Thoracic aorta (tissue), 2 donors: ENCODE data around the gene UBAP1. TPM values are rescaled to one million over a fixed set of nuclear protein-coding genes. Genes with fewer than 3 reads are reported as not detected.

Source experiments
- ATAC-seq: fragments of 150-250 bp; one replicate; pipeline ENCODE4 v1.8.0; 2017; ENCODE audit warnings: low read depth; ENCODE audit not compliant: insufficient number of reproducible peaks, low FRiP score
- DNase-seq: peaks from one replicate; pipeline ENCODE4 v3.0.0-alpha.2; 2020; ENCODE audit warnings: low spot score
- H3K27ac ChIP-seq, 2 donors: fragments of 200-600 bp; sonication (generic); 1 replicate in 1 of 2; 2 replicates in 1 of 2; pipeline ENCODE4 v1.5.1; 2016; ENCODE audit warnings: mild to moderate bottlenecking in 2 of 2, moderate library complexity in 2 of 2
- H3K27me3 ChIP-seq: fragments of 200-600 bp; sonication (generic); replicated peaks from 2 replicates; pipeline ENCODE4 v1.6.0; 2016; ENCODE audit warnings: mild to moderate bottlenecking; ENCODE audit not compliant: insufficient read depth
- H3K36me3 ChIP-seq: fragments of 200-600 bp; sonication (generic); one replicate; pipeline ENCODE4 v1.5.1; 2016
- H3K4me1 ChIP-seq, 2 donors: fragments of 200-600 bp; sonication (generic); 1 replicate in 1 of 2; 2 replicates in 1 of 2; pipeline versions ENCODE4 v1.5.1 to v1.6.0; 2016; ENCODE audit warnings: low read depth in 2 of 2, mild to moderate bottlenecking in 1 of 2; ENCODE audit not compliant: control insufficient read depth in 1 of 2
- H3K4me3 ChIP-seq: fragments of 200-600 bp; sonication (generic); 2 replicates; pipeline ENCODE4 v1.5.1; 2016; ENCODE audit warnings: mild to moderate bottlenecking
- H3K9me3 ChIP-seq: fragments of 200-600 bp; sonication (generic); 2 replicates; pipeline ENCODE4 v1.5.1; 2016
- CTCF ChIP-seq: fragments of 200-600 bp; sonication (generic); IDR thresholded peaks from one replicate; pipeline ENCODE4 v1.5.1; 2019; ENCODE audit warnings: antibody characterized with exemption
- total RNA-seq, 2 donors: library from RNA; depleted of rRNA; stranded (reverse); fragments of >200 nt; gene quantifications; one replicate each; pipeline versions ENCODE4 v1.1.0 to v1.2.3, GENCODE V29; 2016

Gene UBAP1
- total RNA-seq, 2 donors from 2014 or later: 35.7 to 52.3 TPM

- no peak overlapping the region for H3K27ac ChIP-seq
- no peak overlapping the region for H3K4me3 ChIP-seq
- H3K4me1 ChIP-seq: peaks cover 2 to 10% of the 10 kb centered on the region in 2 donors
- H3K9me3 ChIP-seq: no peaks in the 10 kb centered on the region
- no peak for ATAC-seq
- no peak for TF ChIP-seq CTCF
- H3K36me3 ChIP-seq: no peaks in the 10 kb centered on the region
- H3K27me3 ChIP-seq: no peaks in the 10 kb centered on the region
- no peak for DNase-seq
Observed at GRCh38 chr9:34276772-34277171, 97.9 kb downstream of the UBAP1 start.

GRCh38 chr9:34279411-34279810 is 100.6 kb downstream of the UBAP1 start:
- H3K9me3 ChIP-seq: no peaks in the 10 kb centered on the region
- no peak for ATAC-seq
- DNase-seq: no peak
- H3K4me1 ChIP-seq: no peaks in the 10 kb centered on the region
- no peaks in the 10 kb centered on the region for H3K36me3 ChIP-seq
- no peak for TF ChIP-seq CTCF
- no peak overlapping the region for H3K27ac ChIP-seq
- no peak overlapping the region for H3K4me3 ChIP-seq
- H3K27me3 ChIP-seq: no peaks in the 10 kb centered on the region

GRCh38 chr9:34282096-34282495 is 103.3 kb downstream of the UBAP1 start:
- Histone ChIP-seq H3K4me1 (no peaks in the 10 kb centered on the region), H3K4me3 (no peak overlapping the region), H3K27ac (no peak overlapping the region), H3K36me3 (no peaks in the 10 kb centered on the region), H3K9me3 (no peaks in the 10 kb centered on the region), H3K27me3 (no peaks in the 10 kb centered on the region)
- ATAC-seq: no peak
- no peak for TF ChIP-seq CTCF
- no peak for DNase-seq

GRCh38 chr9:34289159-34289558 is 110.3 kb downstream of the UBAP1 start:
- no peak for ATAC-seq
- no peaks in the 10 kb centered on the region for H3K4me1 ChIP-seq

GRCh38 chr9:34291023-34291422 is 112.2 kb downstream of the UBAP1 start:
- no peaks in the 10 kb centered on the region for H3K4me1 ChIP-seq
- no peaks in the 10 kb centered on the region for H3K9me3 ChIP-seq
- no peak for ATAC-seq
- TF ChIP-seq CTCF: no peak
- H3K36me3 ChIP-seq: no peaks in the 10 kb centered on the region
- H3K27ac ChIP-seq: no peak overlapping the region
- H3K4me3 ChIP-seq: no peak overlapping the region
- no peaks in the 10 kb centered on the region for H3K27me3 ChIP-seq
- DNase-seq: no peak

More at GRCh38 chr9:34289159-34289558, 110.3 kb downstream of the UBAP1 start:
- no peak for DNase-seq
- H3K4me3 ChIP-seq: no peak overlapping the region
- no peak for TF ChIP-seq CTCF
- H3K27ac ChIP-seq: no peak overlapping the region
- H3K9me3 ChIP-seq: no peaks in the 10 kb centered on the region
- H3K27me3 ChIP-seq: no peaks in the 10 kb centered on the region
- no peaks in the 10 kb centered on the region for H3K36me3 ChIP-seq
